Stimulated activated CD8-positive, alpha-beta memory T cell treated with anti-CD3 and anti-CD28 coated beads, Interleukin-4, amount 100 ng/mL, for 24 hours (primary cell): Measurements from ENCODE around the gene A3GALT2.
"Not testable (repeated sequence)": the region's sequence is repeated elsewhere in the genome, so short reads cannot be mapped to it uniquely, and the experiment has no call there.

Experiments used
- DNase-seq: peaks from one replicate; pipeline ENCODE4 v3.0.0-alpha.2; 2020; ENCODE audit warnings: low read depth

Gene A3GALT2

GRCh38 chr1:33294071-33295010 is 26.6 kb downstream of the A3GALT2 start:
- no peak for DNase-seq

GRCh38 chr1:33292726-33293340 is 28.1 kb downstream of the A3GALT2 start:
- no peak for DNase-seq

- DNase-seq, result not testable (repeated sequence)
Measured at GRCh38 chr1:33290615-33291014, 30.3 kb downstream of the A3GALT2 start.

DNA sequence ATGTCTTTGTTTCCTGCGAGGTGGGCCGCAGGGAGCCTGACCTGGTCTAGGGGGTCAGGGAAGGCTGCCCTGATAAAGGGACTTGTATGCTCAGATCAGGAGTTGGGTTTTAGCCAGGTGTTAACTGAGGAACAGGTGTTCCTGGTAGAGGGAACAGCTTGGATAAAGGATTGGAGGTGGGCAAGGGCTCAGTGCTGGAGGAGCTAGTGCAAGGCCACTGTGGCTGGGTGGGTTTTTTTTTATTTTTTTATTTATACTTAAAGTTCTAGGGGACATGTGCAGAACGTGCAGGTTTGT is 31.1 kb downstream of the A3GALT2 start:
- no peak for DNase-seq

DNA sequence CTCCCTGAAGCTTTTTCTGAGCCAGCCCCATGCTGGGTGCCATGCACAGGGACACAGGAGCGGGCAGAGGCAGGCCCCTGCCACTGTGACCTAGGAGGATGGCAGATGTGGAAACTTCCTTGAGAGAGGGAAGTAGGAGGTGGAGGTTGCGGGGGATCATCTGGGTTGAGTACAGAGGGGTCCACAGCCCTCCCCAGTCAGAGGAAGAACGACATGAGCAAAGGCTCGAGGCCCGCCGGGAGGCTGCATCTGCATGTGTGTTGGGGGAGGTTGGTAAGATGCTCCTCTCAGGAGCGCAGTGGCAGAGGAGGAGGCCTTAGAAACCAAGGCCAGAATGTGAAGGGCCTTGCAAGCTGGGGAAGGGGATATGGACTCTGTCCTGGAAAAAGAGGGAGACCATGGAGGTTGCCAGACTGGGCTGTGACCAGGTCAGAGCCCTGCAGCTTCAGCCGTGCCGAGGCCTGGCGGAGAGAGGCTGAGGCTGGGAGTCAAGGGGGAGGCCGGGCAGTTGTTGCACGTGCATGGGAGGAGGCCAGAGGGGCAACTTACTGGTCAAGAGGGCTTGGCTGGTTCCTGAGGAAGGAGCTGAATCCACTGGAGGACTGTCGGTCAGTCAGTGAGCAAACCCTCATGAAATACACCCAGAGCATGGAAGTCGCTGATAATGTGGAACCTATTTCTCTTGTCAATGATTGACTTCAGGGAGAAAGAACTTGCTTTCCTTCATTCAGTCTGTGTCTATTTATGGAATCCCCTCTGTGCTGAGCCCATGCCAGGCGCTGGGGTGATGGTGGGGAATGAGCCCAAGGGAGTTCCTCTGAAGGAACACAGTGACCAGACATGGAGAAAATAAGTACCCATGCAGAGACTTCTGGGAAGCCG is 31.7 kb downstream of the A3GALT2 start:
- DNase-seq, result no peak

DNA sequence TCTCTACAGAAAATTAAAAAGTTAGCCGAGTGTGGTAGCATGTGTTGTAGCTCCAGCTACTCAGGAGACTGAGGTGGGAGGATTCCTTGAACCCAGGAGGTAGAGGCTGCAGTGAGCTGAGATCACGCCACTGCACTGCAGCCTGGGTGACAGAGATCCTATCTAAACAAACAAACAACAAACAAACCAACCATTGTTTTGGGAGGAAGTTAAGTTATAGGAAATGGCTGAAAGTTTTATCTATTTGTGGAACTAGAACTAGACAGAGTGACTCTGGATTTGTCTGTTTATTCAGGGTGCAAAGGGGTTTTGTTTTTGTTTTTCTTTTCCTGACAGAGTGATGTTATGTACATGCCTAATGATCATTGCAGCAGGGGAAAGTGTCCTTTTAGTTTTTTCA is 33.6 kb downstream of the A3GALT2 start:
- DNase-seq, result no peak

GRCh38 chr1:33286451-33287185 is 34.3 kb downstream of the A3GALT2 start:
- no peak for DNase-seq

- no peak for DNase-seq
Measured at GRCh38 chr1:33284049-33284448, 36.8 kb downstream of the A3GALT2 start.

DNA sequence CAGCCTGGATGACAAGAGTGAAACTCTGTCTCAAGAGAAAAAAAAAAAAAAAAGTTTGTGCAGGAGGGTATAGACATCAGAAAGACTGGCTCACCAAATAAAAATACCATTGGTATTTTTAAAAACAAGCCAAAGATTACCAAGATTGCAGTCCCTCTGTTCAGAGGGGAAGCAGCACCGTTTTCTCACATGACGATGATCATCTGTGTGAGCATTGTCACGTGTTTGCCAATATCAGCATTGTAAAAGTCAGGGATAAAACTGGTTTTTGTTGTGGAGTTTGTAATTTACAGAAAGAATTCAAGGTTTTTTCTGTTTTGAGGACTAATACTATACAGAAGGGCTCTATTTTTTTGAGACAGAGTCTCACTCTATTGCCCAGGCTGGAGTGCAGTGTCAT is 38.1 kb downstream of the A3GALT2 start:
- no peak for DNase-seq

DNA sequence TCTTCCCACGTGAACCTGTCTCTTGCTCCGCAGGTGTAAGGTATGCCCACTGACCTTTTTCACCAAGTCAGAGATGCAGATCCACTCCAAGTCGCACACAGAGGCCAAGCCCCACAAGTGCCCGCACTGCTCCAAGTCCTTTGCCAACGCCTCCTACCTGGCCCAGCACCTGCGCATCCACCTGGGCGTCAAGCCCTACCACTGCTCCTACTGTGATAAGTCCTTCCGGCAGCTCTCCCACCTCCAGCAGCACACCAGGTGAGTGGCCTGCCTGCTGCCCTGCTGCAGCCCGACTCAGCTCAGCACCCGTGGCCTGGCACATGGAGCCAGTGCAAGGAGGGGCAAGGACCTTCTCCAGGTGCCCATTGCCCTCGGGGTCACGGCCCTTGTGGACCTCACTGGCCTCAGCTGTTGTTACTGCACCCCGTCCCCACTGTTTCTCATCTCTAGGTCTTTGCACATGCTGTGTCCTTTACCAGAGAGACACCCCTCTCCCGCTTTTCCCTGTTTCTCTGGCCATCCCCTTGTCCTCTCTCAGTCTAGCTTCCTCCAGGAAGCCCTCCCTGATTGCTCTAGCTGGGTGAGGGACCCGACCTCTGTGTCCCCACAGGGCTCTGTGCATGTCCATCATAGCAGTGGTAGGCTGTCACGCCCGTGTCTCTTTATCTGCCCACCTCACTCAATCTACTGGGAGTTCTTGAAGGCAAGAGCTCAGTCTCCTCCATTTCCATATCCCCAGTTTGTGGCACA is 39.2 kb downstream of the A3GALT2 start:
- no peak for DNase-seq

- DNase-seq, result no peak
Measured at GRCh38 chr1:33280091-33280661, 40.7 kb downstream of the A3GALT2 start.

GRCh38 chr1:33277488-33278084 is 43.3 kb downstream of the A3GALT2 start:
- DNase-seq, result no peak

DNA sequence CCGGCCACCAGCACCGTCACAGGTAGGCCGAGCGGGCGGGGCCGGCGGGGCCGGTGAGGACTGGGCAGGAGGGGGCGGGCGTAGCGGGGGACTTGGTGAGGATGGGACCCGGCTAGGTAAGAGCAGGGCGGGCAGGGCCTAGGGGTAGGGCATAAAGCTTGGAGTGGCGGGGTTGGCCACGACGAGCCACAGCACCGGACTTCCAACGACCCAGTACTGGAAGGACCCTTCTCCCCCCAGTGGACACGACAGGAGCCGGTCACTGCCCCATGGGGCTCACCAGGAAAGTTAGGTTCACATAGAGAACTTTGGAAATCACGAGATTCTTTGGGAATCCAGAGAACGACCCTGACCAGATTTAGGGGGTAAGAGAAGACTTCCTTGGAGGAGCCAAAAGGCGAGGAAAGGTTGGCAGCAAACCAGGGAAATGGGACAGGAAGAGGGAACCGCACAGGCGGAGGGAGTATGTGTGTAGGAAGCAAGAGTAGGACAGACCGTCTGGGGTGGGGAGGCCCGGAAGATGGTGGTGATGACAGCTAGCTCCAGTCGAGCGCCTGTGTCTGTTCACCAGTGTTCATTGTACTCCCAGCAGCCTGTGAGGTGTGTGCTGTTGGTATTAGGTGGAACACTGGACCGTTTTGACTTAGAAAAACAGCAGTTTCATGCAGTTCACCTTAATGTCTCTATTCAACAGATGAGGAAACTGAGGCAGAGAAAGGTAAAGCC is 44.2 kb downstream of the A3GALT2 start:
- DNase-seq, result no peak

GRCh38 chr1:33275706-33276572 is 45.0 kb downstream of the A3GALT2 start:
- no peak for DNase-seq

- no peak for DNase-seq
Measured at GRCh38 chr1:33275195-33275594, 45.7 kb downstream of the A3GALT2 start.

DNA sequence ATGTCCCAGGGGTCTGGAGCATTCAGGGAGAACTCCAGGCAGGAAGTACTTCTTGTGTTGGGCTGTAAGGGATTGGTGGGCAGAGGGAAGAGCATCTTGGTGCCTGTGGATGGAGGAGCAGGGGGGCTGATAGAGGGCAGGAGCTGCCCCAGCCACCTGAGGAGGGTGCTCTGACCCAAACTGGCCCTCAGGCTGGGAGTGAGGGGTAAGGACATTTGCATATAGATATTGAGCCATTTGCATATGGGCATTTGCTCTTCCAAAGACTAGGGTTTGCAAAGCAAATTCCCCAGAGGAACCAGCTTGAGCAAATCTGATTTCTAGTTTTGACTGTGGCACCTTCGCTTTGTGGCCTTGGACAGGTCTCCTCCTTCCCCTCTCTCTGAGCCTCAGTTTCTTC is 46.5 kb downstream of the A3GALT2 start:
- no peak for DNase-seq

- no peak for DNase-seq
Measured at GRCh38 chr1:33273961-33274371, 46.9 kb downstream of the A3GALT2 start.

DNA sequence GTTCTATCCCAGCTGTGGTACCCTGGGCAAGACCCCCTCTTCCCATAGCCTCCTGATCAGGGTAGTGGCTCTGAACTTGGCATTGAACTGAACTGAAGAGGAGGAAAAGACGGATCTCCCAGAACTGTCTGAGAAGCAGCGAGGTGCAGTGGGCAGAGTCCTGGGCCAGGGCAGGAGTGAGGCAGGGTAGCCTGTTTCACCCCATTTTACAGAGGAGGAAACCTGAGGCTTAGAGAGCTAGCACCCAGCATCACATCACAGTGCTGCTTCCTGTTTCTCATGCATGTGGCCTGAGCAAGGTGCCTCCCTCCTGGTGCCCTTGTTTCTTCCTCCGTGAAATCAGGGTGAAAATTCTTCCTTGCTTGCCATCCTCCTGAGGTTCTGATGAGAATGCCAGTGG is 47.5 kb downstream of the A3GALT2 start:
- DNase-seq, result no peak

DNA sequence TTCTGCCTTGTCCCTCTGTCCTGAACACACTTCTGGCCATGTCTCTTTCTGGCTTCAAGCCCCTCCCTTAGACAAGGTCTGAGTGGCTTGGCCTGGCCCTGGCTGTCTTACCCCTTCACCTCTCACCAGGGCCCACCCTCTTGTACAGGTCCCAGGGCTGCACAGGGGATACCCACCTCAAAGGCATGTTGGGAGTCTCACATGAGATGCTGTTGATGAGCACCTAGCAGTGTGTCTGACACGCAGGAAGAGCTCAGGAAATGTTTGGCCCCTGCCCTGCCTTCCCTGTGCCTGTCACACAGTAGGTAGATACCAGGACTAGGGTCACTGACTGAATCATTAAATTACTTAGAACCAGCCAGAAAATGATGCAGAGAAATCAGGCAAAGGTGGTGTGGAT is 48.0 kb downstream of the A3GALT2 start:
- DNase-seq, result no peak
